GM19395 (cell line): ENCODE measurements around the gene FBXO5.
"Not testable (repeated sequence)": the region's sequence is repeated elsewhere in the genome, so short reads cannot be mapped to it uniquely, and the experiment has no call there.

Experiments used
- ATAC-seq: cut with Tn5 transposase; IDR thresholded peaks from one replicate; pipeline ENCODE4 v1.9.1; 2021; ENCODE audit warnings: mild to moderate bottlenecking, moderate library complexity; ENCODE audit not compliant: unreplicated experiment

FBXO5 gene, protein sequence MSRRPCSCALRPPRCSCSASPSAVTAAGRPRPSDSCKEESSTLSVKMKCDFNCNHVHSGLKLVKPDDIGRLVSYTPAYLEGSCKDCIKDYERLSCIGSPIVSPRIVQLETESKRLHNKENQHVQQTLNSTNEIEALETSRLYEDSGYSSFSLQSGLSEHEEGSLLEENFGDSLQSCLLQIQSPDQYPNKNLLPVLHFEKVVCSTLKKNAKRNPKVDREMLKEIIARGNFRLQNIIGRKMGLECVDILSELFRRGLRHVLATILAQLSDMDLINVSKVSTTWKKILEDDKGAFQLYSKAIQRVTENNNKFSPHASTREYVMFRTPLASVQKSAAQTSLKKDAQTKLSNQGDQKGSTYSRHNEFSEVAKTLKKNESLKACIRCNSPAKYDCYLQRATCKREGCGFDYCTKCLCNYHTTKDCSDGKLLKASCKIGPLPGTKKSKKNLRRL

DNA sequence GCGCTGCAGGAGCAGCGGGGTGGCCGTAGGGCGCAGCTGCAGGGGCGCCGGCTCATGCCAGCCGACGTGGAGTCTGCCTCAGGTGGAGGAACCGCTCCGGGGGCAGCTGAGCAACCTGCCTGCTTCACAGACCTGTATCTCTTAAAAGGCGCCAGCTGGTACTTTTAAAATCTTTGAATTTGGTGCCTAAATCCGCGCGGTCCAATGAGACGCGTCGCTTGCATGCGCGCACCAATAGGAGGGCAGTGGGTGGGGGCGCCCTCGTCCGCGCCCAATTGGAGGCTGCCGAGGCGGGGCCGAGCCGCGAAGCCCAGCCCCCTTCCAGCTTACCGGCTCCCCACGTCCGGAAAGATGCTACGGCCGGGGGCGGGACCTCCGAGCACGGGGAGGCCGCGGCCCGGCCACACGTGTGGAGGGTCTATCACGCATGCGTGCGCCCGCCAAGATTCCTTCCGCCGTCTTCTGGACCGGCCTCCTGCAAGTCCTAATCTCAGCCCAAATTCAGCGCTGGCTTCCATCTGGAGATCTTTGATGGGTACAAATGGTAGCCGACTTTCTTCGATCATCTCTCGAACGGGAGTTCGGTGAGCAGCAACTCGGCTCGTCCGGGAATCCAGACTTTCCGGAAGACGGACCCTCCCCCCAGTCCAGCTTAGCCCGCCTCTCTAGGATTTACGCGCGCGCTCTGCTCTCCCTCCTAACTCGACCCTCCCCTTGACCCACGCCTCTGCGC, at the start of gene FBXO5:
TSS of gene FBXO5 (minus strand) at position 138 of the 733 bp plus-strand sequence. CDS start at position 56, 82 bp downstream.
- ATAC-seq, result peak; percentile 78

DNA sequence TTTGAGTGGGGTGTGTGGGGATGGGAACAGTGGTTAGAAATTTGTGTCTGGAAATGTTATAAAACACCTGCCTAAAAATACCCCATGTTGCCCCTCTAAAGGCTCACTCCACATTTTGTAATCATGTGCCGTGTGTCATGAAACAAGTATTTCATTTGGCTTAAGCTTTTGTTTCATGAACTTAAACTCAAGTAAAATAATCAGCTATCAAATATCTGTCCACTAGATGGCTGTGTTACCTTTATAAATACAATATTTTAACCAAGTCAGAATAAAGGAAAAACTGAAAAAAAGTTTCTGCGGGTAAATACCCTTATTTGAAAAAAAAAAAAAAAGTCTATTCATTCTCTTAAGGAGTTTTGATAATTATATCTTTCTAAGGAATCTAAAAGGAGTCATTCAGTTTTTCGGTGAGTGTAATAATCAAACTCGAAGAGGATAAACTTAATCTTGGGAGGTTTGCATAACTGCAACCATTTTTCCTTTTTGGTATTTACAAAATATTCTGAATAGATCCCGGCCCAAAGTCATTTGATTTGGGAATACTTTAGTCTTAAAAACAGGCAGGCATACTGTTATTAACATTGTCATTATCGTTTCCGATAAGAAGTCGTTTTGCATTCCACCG, 49.5 kb upstream of the FBXO5 start:
- no peak for ATAC-seq

DNA sequence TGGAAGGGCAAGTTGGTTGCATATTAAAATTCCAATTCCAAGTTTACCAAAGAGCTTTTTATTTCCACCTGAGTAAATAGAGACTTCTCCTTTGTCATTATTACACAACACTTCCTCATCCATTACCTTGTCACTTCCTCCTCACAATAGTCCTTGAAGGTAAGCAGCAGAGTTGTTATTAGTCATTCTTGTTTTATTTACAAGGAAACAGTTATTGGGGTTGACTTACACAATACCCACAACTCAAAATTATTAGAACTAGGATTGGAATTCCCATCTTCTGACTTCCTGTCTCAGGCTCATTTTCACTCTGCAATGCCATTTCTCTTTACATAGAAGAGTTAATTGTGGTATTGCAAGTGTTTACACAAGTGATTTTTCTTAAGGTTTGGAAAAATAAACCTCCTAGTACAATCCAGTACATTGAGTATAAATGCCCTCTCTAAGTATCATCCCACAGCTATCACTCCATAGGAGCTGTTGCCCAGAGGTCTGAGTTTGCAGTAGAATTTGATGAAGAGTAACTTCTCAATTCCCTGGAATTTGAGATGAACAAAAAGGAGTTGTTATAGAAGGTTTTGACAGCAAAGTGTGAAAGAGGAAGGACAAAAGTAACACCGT, 48.6 kb upstream of the FBXO5 start:
- ATAC-seq, result no peak

DNA sequence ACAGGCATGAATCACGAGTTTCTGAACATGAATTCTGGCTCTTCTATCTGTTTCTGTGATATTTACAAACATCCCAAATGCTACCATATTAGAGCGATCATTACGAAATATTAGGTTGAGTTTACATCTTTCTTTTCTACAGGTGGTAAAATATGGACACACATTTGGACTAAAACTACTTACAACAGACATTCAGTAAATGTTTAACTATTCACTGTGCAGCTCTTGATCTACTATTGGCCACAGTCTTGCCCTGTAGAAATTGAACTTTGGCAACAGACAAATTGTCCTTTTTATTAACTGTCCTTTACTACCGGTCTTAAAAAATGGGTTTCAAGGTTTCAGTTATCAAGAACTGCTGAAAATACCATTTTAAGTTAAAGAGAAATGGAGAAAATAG, 46.1 kb upstream of the FBXO5 start:
- ATAC-seq, result no peak

DNA sequence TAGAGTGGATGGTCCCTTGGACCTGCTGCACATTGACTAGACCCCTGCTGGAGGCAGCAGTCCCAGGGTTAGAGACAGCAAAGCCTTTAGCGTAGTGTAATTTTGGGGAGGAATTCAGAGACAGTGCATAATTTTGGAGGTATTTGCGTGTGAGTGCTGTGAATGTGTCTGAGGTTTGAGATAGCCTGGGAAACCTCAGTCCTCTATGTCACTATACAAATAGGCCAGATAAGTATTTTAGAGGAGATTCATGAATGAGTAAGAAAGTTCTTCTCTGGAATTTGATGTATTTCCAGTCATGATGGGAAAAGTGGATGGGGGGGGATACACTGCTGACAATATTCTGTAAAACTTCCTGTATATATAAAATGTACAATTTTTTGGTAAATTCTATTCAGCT, 45.4 kb upstream of the FBXO5 start:
- ATAC-seq, result no peak

DNA sequence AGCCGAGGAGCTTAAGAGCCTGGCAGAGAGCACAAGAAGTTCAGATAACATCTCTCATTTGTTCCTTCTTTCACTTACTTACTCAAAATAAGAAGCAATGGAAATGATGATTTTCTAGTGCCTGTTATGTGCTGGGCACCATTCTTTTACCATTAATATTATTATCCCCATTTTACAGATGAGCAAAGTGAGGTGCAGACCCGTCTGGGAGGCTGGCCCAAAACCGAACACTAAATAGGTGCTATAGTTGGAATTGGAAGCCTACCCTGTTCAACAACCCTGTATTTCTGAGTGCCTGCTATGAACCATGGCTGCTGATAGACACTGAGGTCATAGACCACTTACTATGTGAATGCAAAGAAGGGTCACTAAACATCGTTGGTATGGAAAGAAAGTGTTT, 44.6 kb upstream of the FBXO5 start:
- ATAC-seq, result no peak

DNA sequence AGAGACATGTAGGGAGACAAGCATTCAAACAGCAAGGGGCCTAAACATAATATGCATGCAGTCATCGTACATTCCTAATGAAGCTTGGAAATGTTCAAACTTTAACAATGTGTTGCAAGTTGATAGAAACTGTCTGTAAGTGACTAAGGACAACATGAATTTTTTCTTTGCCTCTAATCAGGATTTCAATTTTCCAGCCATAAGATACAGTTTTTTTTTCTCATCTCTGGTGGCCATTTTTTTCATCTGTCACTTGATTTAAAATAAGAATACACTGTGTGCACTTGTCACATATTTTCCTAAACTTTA, 41.8 kb upstream of the FBXO5 start:
- ATAC-seq, result no peak

DNA sequence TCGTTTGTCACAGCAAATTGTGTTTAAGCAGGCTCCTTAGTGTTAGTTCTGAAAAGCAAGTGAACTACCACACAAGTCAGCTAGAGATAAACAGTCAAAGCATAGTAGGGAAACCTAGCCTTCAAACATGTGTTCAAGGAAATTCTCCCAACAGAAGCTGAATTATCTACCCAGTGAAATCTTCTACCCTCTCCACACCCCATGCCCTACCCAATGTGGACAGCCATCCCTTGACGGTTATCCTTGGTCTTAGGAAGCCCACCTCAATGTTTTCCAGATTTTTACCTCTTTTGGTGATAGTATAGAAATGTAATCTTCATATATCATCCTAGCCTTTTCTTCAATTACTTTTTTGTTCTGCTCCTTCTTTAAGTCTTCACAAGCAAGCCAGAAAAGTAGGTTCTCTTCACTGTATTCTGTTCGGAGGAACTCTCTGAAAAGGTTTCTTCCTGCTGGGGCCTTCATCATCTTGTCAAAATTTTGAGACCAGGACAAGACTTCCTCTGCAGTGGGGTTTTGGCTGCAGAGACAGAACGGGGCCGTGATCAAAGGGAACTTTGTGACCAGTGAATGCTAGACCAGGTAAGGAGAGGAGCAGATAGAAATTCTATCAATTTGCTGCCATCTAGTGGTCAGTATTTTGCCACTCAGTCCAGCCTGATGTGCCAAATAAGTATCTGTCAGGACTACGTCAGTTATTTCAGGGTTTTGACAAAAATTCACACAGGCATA, 41.3 kb upstream of the FBXO5 start:
- ATAC-seq, result peak; percentile 100

DNA sequence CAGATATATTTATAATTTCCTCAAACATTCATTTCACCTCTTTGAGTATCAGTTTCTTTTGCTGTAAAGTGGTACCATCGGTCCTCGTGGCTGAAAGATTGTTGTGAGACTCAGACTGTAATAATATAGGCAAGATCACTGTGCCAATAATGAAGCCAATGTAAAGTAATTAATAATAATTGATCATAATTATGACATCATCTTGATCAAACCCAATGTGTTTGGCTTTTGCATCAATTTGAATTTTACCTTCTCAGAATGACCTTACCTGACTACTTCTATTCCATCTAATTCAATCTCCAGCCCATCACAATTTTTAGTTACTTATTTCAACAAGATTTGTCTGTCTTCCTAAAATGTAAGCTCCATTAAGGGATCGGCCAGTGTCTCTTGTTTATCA, 35.5 kb upstream of the FBXO5 start:
- ATAC-seq, result no peak

DNA sequence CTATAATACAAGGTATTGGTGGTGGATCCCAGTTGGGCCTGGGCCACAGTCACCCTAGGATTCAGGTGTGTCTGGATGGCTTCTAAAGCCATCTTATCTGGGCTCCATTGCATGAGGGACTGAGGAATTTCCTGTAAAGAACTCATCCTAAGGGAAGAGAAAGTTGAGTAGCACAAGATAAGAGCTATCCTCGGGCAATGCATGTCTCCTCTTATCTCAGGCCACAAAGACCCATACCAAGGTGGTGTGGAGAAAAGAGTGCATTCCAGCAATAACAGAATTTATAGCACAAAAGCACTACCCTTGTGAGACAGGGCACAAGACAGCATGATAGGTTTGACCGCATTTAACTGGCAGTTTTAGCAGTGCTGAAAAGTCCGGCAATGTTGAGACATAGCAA, 34.0 kb upstream of the FBXO5 start:
- ATAC-seq, result no peak

DNA sequence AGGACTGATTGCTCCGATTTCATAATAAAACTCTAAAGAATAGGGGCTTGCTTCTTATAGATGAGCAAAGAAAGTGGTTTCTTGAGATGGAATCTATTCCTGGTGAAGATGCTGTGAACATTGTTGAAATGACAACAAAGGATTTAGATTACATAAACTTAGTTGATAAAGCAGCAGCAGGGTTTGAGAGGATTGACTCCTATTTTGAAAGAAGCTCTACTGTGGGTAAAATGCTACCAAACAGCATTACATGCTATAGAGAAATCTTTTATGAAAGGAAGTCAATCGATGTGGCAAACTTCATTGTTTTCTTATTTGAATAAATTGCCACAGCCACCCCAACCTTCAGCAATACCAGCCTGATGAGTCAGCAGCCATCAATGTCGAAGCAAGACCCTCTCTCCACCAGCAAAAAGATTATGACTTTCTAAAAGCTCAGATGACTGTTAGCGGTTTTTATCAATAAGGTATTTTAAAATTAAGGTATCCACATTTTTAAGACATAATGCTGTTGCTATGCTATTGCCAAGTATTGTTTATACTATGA, 32.3 kb upstream of the FBXO5 start:
- ATAC-seq, result no peak

DNA sequence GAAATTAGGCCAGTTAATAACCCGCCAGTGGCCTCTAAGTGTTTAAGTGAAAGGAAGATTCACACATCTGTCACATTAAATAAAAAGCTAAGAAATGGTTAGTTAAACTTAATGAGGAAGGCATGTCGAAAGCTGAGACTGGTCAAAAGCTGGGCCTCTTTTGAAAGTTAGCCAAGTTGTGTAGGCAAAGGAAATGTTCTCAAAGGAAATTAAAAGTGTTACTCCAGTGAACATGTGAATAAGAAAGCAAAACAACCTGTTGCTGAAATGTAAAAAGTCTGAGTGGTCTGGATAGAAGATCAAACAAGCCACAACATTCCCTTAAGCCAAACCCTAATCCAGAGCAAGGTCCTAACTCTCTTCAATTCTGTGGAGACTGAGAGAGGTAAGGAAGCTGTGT, 30.6 kb upstream of the FBXO5 start:
- ATAC-seq, result no peak

DNA sequence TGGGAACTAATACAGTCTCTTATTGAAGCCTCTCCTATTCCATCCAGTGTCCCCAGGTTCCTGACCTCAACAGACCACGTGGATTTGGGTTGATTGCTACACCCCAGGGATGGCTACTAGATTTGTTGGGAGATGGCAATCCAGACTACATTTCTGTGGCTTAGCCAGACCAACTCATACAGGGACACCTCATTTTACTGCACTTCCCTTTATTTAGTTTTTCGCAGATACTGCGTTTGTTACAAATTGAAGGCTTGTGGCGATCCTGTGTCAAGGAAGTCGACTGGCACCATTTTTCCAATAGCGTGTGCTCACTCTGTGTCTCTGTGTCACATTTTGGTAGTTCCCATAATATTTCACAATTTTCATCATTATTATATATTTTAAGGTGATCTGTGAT, 30.0 kb upstream of the FBXO5 start:
- ATAC-seq, result no peak

DNA sequence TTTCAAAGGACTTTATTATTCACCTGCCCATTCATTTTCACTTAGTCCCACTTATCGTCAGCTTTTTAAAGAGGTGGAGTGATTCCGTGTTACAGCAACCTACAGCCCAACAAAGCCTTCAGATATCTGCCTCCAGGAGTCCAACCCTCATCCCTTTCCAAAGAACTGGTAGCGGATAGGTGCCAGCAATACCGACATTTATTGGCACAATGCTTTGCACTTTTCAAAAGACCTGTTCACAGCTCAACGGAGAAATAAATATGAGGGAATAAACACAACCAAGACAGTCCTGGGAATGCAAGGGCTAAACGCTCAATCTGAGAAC, 20.5 kb upstream of the FBXO5 start:
- ATAC-seq, result peak; percentile 7

DNA sequence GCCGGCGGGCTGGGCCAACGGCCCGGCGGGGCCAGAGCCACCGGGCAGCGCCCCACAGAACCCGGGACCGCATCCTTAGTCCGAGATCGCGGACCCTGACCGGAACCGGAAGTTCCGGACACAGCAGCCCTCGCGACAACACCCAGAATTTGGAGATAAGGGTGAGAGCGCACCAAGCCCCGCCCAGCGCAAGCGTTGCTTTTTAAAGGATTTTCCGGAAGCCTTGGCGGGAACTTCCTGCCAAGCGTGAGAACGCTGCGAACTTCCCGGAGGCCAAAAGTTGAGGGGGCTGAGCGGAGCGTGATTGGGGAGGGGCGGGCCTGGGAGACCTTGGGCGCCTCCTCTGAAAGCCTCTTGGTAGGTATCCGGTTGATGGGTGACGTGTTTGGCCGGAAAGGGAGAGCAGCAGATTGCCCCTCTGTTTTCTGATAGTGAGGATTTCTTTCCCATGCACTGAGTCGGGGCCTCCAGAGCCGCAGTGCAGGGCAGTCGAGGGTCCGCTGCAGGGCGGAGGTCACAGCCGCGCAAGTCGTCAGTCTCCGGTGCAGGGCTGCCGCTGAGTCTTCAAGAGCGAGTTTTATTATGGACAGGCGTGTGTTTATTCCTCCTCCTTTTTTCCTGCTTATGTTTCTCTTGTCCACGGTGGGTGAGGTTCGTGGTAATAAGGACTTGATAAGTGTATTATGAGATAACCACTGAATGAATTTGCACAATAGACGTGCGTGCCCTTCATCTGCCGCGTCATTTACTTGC, 19.9 kb upstream of the FBXO5 start, which contains the start of gene MTRF1L:
TSS of gene MTRF1L (minus strand) at position 97 of the 753 bp plus-strand sequence. CDS start at position 73, 24 bp downstream.
- ATAC-seq, result peak; percentile 92

DNA sequence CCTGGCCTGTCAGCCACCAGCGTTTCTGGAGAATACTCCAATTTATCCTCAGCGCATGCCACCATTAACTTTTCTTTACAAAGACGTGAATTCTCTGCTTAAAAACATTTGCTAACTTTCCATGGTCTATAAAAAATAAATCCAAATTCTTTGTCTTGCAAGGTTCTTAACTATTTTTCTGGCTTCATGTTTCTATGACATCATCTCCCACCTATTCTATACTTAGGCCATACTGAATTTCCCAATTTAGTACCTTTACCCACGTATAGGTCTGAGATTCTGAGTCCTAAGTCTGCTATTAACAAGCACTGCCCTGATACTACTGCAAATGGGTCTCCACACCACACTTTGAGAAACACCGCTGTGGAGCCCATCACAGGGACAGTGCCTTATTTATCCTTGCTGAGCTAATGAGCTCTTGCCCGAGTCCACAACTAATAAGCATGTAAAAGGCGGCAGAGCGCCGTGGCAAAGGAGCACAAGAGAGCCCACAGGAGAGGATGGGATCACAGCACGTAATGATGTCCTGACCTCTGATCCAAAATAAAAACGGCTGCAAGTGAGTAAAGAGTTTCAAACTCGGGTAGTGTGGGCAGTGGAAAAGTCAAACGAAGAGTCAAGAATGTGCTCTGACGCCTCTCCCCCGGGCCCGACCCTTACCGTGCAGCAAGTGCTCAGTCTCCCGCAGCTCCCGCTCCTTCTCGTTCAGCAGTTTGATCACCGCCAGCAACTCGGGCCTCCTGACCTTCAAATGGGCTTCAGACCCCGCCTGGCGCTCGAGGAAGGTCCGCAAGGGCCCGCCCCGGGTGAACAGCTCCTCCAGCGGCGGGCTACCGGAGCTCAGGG, 19.1 kb upstream of the FBXO5 start:
- peak; percentile 33 for ATAC-seq

DNA sequence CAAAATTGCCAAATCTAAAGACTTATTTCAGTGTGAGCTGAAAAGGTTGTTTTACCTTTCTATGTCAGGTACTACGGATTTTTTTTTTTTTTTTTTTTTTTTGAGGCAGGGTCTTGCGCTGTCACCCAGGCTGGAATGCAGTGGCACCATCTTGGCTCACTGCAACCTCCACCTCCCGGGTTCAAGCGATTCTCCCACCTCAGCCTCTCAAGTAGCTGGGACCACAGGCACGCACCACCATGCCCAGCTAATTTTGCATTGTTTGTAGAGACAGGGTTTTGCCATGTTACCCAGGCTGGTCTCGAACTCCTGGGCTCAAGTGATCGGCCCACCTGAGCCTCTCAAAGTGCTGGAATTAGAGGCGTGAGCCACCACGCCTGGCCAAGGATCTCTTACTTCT, 17.9 kb upstream of the FBXO5 start:
- ATAC-seq, result not testable (repeated sequence)

DNA sequence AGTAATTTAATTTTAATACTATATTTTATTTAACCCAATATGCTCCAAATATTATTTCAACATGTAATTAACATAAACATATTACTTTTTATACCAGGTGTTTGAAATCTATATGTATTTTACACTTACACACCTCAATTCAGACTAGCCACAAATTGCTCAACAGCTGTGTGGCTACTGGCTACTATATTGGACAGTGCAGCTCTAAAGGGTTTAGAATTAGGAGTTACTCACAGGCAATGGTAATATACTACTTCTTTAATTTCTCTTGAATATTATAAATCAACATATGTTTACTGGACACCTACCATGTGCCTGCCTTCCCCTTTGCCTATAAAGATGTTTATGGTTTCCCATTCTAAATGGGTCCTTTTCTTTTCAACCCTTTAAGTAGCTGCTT, 17.4 kb upstream of the FBXO5 start:
- ATAC-seq, result no peak

DNA sequence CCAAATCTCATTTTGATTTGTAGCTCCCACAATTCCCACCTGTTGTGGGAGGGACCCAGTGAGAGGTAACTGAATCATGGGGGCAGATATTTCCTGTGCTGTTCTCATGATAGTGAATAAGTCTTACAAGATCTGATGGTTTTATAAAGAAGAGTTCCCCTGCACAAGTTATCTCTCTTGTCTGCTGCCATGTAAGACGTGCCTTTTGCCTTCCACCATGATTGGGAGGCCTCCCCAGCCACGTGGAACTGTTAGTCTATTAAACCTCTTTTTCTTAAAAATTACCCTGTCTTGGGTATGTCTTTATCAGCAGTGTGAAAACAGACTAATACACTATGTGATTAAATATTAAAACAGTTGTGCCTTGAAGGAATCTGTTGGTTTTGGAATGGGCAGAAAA, 16.7 kb upstream of the FBXO5 start:
- not testable (repeated sequence) for ATAC-seq
